Keratinocyte (primary cell): ENCODE measurements around the gene CDC42EP5.

Source experiments
- EZH2 ChIP-seq: IDR thresholded peaks from one replicate; pipeline ENCODE4 v1.6.1; 2012; ENCODE audit warnings: inconsistent platforms, mild to moderate bottlenecking, low read length, moderate library complexity
- TF ChIP-seq, protein P1 (sequence below), 3 experiments: IDR thresholded peaks in 1 of 3; conservative IDR thresholded peaks in 1 of 3; optimal IDR thresholded peaks in 1 of 3; 2 replicates in 2 of 3; 3 replicates in 1 of 3; pipeline versions ENCODE3 to v1.5.1; 2011; ENCODE audit warnings: low read length in 3 of 3, mild to moderate bottlenecking in 3 of 3, moderate library complexity in 2 of 3, control low read depth in 1 of 3, inconsistent platforms in 1 of 3; ENCODE audit not compliant: insufficient read depth in 2 of 3; ENCODE audit errors: extremely low read depth in 1 of 3

- TF ChIP-seq, protein P1, sequence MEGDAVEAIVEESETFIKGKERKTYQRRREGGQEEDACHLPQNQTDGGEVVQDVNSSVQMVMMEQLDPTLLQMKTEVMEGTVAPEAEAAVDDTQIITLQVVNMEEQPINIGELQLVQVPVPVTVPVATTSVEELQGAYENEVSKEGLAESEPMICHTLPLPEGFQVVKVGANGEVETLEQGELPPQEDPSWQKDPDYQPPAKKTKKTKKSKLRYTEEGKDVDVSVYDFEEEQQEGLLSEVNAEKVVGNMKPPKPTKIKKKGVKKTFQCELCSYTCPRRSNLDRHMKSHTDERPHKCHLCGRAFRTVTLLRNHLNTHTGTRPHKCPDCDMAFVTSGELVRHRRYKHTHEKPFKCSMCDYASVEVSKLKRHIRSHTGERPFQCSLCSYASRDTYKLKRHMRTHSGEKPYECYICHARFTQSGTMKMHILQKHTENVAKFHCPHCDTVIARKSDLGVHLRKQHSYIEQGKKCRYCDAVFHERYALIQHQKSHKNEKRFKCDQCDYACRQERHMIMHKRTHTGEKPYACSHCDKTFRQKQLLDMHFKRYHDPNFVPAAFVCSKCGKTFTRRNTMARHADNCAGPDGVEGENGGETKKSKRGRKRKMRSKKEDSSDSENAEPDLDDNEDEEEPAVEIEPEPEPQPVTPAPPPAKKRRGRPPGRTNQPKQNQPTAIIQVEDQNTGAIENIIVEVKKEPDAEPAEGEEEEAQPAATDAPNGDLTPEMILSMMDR (optimal IDR thresholded peaks at IDR 0.05 in 1 of 3, IDR thresholded peaks at IDR 0.05 in 1 of 3, conservative IDR thresholded peaks at IDR 0.05 in 1 of 3; ENCODE audit: extremely low read depth in 1 of 3, insufficient read depth in 2 of 3, low read length in 3 of 3): no peak
- TF ChIP-seq EZH2: no peak
These were observed 16.2 kb upstream of the CDC42EP5 start for GRCh38 chr19:54489341-54489740.
